Nasal cavity respiratory epithelium epithelial cell of viscerocranial mucosa (primary cell): Measurements from ENCODE around the gene SFRP4. TPM values are rescaled to one million over a fixed set of nuclear protein-coding genes. Genes with fewer than 3 reads are reported as not detected.

Experiments used
- total RNA-seq: library from RNA; depleted of rRNA; stranded (reverse); fragments of >200 nt; gene quantifications from 2 replicates; pipeline ENCODE4 v1.2.3, GENCODE V29; 2014

The SFRP4 gene
- not detected in 2 replicates for total RNA-seq

DNA sequence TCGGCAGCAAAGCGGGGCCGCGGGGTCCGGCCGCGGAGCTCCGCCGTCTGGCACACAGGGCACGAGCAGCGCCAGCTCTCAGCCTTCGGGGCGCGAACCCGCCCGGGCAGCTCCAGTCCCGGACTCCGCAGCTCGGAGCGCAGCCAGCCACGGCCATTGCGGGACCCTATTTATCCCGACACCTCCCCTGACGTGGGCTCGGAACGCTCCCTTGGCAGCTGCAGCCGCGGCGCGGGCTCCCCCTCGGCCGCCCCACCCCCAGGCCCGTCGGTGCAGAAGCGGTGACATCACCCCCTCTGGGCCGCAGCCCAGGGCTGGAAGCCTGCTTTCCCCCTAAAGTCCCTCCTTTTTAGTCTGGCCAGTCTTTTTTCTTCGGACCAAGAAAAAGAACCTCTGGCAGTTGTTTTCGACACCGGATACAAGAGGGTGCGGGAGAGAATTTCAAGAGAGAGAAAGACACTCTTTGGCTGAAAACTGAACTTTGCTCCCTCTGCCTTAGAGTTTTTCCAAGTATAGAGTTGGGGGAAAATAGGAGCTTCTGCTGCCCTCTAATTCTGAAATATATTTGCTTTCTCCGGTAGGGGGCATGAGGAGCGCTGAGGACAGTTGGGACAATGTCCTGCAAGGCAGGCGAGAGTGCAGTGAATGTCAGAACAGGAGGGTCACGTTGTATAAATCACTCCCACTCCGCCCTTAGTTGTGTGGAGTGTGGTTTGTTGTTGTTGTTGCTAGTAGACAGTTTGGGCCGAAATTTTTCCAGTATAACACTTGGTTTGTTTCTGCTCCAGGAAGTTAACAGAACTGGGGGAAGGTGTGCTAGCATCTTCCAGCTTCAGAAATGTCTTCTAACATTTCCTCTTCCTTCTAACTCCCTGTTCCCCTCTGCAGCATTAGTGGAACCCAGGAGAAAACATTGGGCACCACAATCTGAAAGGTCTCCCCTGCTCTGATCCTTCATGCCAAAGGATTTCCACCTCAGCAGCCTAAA lies at the start of gene SFRP4:
Gene SFRP4 (minus strand): TSS at position 145 of the 988 bp plus-strand sequence. CDS start 280 bp downstream, outside the sequence.

DNA sequence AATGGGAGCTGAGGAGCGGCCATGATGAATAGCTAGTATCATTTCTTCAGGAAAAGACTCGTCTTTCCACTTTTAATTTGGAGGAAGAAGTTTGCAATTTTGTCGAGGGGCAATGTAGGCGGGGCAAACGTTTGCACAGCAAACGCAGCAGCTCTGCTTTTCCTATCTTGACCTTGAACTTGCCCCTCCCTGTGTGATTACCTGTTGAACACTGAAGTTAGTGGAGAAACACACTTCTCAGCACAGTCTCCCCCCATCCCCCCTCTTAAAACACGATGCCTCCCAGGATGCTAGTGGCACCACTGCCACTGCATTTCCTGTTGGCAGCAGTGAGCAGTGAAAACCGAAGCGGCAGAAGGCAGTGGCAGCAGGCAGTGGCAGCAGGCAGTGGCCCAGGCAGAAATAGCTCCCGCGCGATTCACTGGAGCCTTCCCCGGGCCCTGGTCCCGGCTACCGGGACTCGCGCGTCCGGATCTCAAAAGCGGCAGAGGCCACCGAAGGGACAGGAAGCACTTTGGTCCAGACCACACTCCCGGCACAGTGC lies 3.8 kb upstream of the SFRP4 start, which contains the start of gene EPDR1:
Gene EPDR1 (plus strand): TSS at position 336 of the 544 bp plus-strand sequence. CDS start 300 bp downstream, outside the sequence.

Other genes with a start within 250 kb of the SFRP4 start
- 0.28 TPM in 1 of 2 replicates, not detected in the other for gene GPR141, start 233.1 kb downstream of the SFRP4 start, total RNA-seq
- gene NME8, start 68.2 kb downstream of the SFRP4 start, total RNA-seq: not detected in 2 replicates
- 0.34 and 13.3 TPM in 2 replicates for gene EPDR1, start 3.8 kb upstream of the SFRP4 start, total RNA-seq